DOHH2 (cell line): Measurements from ENCODE around the gene SHANK3.
A peak's percentile ranks its signal among the peaks of the same experiment; 100 is the strongest.

Source experiments
- H3F3A ChIP-seq: fragments of 200-600 bp; sonication (generic), shearing (Covaris generic); 2 replicates; pipeline ENCODE4 v1.6.0; 2016; ENCODE audit warnings: antibody characterized with exemption, mild to moderate bottlenecking; ENCODE audit not compliant: control insufficient read depth, insufficient read depth
- H3K27ac ChIP-seq: fragments of 200-600 bp; sonication (generic); 2 replicates; pipeline ENCODE4 v1.5.1; 2014; ENCODE audit warnings: low read depth, mild to moderate bottlenecking, low read length, moderate library complexity
- H3K27me3 ChIP-seq: fragments of 200-600 bp; sonication (generic); 2 replicates; pipeline ENCODE4 v1.6.1; 2014; ENCODE audit warnings: mild to moderate bottlenecking, low read length, mixed read lengths; ENCODE audit not compliant: control insufficient read depth
- H3K36me3 ChIP-seq: fragments of 200-600 bp; sonication (generic); 2 replicates; pipeline ENCODE4 v1.6.1; 2014; ENCODE audit warnings: mild to moderate bottlenecking, low read length, moderate library complexity, mixed read lengths; ENCODE audit not compliant: control insufficient read depth
- H3K4me1 ChIP-seq: fragments of 200-600 bp; sonication (generic); 2 replicates; pipeline ENCODE4 v1.6.1; 2014; ENCODE audit warnings: mild to moderate bottlenecking, low read length, mixed read lengths; ENCODE audit not compliant: control insufficient read depth
- H3K4me2 ChIP-seq: fragments of 200-600 bp; sonication (generic); 2 replicates; pipeline ENCODE4 v1.6.0; 2014; ENCODE audit warnings: mild to moderate bottlenecking, low read length, moderate library complexity
- H3K4me3 ChIP-seq: fragments of 200-600 bp; sonication (generic); 2 replicates; pipeline ENCODE4 v1.5.1; 2014; ENCODE audit warnings: mild to moderate bottlenecking, low read length, mixed read lengths
- H3K79me2 ChIP-seq: fragments of 200-600 bp; sonication (generic); 2 replicates; pipeline ENCODE4 v1.6.1; 2014; ENCODE audit warnings: mild to moderate bottlenecking, low read length, mixed read lengths; ENCODE audit not compliant: control insufficient read depth
- H3K9me2 ChIP-seq: fragments of 200-600 bp; sonication (generic); replicated peaks from 2 replicates; pipeline ENCODE4 v1.6.1; 2014; ENCODE audit warnings: mild to moderate bottlenecking, low read length, mixed read lengths; ENCODE audit not compliant: control insufficient read depth
- H3K9me3 ChIP-seq: fragments of 200-600 bp; sonication (generic); 2 replicates; pipeline ENCODE4 v1.6.1; 2014; ENCODE audit warnings: antibody characterized with exemption, low read length, mixed read lengths; ENCODE audit not compliant: control insufficient read depth, insufficient read depth
- H4K20me1 ChIP-seq: fragments of 200-600 bp; sonication (generic); 2 replicates; pipeline ENCODE4 v1.6.0; 2014; ENCODE audit warnings: low read depth, mild to moderate bottlenecking, antibody characterized with exemption, low read length, moderate library complexity; ENCODE audit not compliant: control insufficient read depth, insufficient read depth
- EZH2phosphoT487 ChIP-seq: fragments of 200-600 bp; sonication (generic); IDR thresholded peaks from 2 replicates; pipeline ENCODE4 v1.6.1; 2017; ENCODE audit warnings: borderline replicate concordance, mild to moderate bottlenecking, antibody characterized with exemption, low read length, moderate library complexity, mixed read lengths
- TF ChIP-seq, protein P1 (sequence below): fragments of 200-600 bp; sonication (generic); IDR thresholded peaks from one replicate; pipeline ENCODE4 v1.5.1; 2014; ENCODE audit warnings: antibody characterized with exemption, mild to moderate bottlenecking, low read depth, low read length; ENCODE audit not compliant: poor library complexity, severe bottlenecking

SHANK3 gene

DNA sequence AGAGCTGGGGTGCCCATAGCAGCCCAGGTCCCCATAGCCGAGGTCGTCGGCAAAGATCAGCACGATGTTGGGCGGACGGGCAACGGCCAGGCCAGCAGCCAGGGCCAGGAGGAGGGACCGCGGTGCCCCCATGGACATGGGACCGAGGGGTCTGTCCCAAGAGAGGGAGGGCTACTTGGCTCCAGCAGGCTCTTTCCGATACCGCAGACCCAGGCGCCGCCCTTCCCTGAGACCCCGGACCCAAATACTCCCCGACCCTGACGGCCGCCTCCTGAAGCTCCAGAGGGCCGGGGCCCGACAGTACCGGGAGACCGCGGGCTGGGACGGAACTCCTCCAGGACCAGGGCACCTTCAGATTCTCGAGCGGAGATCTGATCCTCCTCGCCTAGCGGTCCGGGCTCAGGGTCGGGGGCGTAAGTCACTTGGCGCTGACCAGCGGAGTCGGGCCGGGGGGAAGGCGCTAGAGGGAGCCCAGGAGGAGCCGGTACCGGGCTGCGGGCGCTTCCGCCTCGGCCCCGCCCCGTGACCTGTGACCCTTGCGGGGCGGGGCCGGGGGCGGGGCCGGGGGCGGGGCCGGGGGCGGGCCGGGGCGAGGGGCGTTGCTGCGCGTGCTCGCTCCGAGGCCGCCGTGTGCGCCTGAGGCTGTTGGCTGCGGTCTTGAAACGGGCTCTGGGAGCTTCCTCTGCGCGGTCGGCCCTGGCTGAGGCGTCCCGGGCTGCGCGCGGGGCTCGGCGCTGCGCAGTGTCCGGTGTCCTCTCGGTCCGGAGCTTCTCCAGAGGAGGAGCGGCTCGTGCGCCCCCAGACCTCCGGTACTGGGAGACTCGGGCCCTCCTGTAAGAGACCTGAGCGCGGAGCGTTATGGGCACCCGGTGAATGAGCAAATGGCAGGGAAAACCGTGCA is 44.7 kb upstream of the SHANK3 start, which contains the start of gene ARSA:
Gene ARSA (minus strand): TSS at position 511 of the 901 bp plus-strand sequence. CDS start 373 bp downstream, at position 138.
- Histone ChIP-seq H3K4me3 (peak within 1 kb of the TSS; percentile 98), H3F3A (no peaks in the 10 kb centered on the region), H3K27ac (peak within 1 kb of the TSS; percentile 38; the same call in 1 of the 2 replicates), H3K4me2 (peak within 1 kb of the TSS; percentile 100), H3K9me2 (no peaks in the 10 kb centered on the region), H3K9me3 (no peaks in the 10 kb centered on the region), H3K79me2 (peaks cover 15% of the 10 kb centered on the region), H3K27me3 (no peaks in the 10 kb centered on the region), H3K4me1 (peaks cover 15% of the 10 kb centered on the region), H4K20me1 (no peaks in the 10 kb centered on the region), H3K36me3 (no peaks in the 10 kb centered on the region)
- TF ChIP-seq EZH2phosphoT487 = no peak
- TF ChIP-seq, protein P1, sequence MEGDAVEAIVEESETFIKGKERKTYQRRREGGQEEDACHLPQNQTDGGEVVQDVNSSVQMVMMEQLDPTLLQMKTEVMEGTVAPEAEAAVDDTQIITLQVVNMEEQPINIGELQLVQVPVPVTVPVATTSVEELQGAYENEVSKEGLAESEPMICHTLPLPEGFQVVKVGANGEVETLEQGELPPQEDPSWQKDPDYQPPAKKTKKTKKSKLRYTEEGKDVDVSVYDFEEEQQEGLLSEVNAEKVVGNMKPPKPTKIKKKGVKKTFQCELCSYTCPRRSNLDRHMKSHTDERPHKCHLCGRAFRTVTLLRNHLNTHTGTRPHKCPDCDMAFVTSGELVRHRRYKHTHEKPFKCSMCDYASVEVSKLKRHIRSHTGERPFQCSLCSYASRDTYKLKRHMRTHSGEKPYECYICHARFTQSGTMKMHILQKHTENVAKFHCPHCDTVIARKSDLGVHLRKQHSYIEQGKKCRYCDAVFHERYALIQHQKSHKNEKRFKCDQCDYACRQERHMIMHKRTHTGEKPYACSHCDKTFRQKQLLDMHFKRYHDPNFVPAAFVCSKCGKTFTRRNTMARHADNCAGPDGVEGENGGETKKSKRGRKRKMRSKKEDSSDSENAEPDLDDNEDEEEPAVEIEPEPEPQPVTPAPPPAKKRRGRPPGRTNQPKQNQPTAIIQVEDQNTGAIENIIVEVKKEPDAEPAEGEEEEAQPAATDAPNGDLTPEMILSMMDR = peak; percentile 54

DNA sequence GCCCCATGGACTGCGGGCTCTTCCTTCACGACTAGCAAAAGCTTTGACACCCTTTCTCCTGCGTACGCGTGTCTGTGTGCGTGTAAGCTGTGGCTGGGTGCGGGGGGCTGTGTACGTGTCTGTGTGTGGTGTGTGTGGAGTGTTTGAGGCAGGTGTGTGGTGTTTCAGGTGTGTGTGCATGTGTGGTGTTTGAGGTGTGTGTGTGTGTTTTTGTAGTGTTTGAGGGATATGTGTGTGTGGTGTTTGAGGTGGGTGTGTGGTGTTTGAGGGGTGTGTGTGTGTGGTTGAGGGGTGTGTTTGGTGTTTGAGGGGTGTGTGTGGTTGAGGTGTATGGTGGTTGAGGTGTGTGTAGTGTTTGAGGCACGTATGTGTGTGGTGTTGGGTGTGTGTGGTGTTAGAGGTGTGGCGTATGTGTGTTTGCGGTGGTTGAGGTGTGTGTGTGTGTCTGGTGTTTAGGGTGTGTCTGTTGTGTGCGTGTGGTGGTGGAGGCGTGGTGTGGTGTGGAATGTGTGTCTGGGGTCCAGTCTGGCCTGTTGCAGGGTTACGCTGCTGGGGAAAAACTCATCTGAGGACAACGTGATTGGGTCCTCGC is 44.0 kb upstream of the SHANK3 start:
- Histone ChIP-seq H3K27ac (peak overlapping the region; percentile 38; the same call in 1 of the 2 replicates), H4K20me1 (no peaks in the 10 kb centered on the region), H3K36me3 (no peaks in the 10 kb centered on the region)

DNA sequence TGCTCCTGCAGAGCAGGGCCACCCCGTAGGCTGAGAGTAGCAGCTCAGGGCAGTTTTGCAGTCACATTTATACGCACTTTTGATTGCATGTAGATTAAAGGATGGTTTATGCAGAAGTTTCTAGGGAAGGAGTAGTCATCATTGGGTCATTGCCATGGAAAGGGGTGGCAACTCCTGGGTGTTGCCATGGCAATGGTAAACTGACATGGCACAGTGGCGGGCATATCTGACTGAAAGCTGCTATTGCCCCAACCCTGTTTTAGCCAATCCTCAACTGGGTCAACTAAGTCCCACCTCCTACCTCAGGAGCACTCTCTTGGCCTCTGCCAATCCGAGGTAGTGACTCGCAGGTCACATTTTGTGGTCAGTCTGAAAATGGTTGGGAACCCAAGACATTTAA is 42.2 kb upstream of the SHANK3 start:
- no peak overlapping the region for H3K27ac ChIP-seq
- H3K9me3 ChIP-seq = no peaks in the 10 kb centered on the region
- H3K9me2 ChIP-seq = no peaks in the 10 kb centered on the region
- no peak overlapping the region for H3K4me3 ChIP-seq
- peaks cover 14% of the 10 kb centered on the region for H3K4me1 ChIP-seq
- H3K36me3 ChIP-seq = no peaks in the 10 kb centered on the region
- H4K20me1 ChIP-seq = no peaks in the 10 kb centered on the region
- H3F3A ChIP-seq = no peaks in the 10 kb centered on the region
- no peak overlapping the region for H3K4me2 ChIP-seq
- H3K79me2 ChIP-seq = peaks cover 15% of the 10 kb centered on the region
- H3K27me3 ChIP-seq = no peaks in the 10 kb centered on the region
- TF ChIP-seq EZH2phosphoT487 = no peak
- TF ChIP-seq, protein P1 = no peak

More for the DNA sequence above, 44.0 kb upstream of the SHANK3 start:
- peak overlapping the region; percentile 100 for H3K4me2 ChIP-seq
- H3K4me1 ChIP-seq = peaks cover 14% of the 10 kb centered on the region
- H3K9me2 ChIP-seq = no peaks in the 10 kb centered on the region
- H3K9me3 ChIP-seq = no peaks in the 10 kb centered on the region
- peak overlapping the region; percentile 98 for H3K4me3 ChIP-seq
- TF ChIP-seq, protein P1 = no peak
- H3K79me2 ChIP-seq = peaks cover 15% of the 10 kb centered on the region
- H3F3A ChIP-seq = no peaks in the 10 kb centered on the region
- H3K27me3 ChIP-seq = no peaks in the 10 kb centered on the region
